Ovary (tissue), 3 donors: ENCODE measurements around the gene KLHL17.

Source experiments
- EP300 ChIP-seq: sonication (generic); formaldehyde crosslinking; IDR thresholded peaks from one replicate; pipeline ENCODE4 v1.6.1; 2017; ENCODE audit warnings: antibody characterized with exemption
- POLR2A ChIP-seq: fragments of 450-650 bp; IDR thresholded peaks from one replicate; pipeline ENCODE4 v1.6.1; 2017; ENCODE audit warnings: antibody characterized with exemption, mild to moderate bottlenecking, moderate library complexity
- TF ChIP-seq, protein P1 (sequence below), 3 donors: fragments of 450-650 bp in 2 of 3; fragments of 200-600 bp in 1 of 3; IDR thresholded peaks; one replicate each; pipeline versions ENCODE4 v1.5.1 to v1.8.0; 2016 to 2022; ENCODE audit warnings: antibody characterized with exemption in 3 of 3, mild to moderate bottlenecking in 1 of 3
- donor health status: DM: no; HTN: no; CAD: no.

DNA sequence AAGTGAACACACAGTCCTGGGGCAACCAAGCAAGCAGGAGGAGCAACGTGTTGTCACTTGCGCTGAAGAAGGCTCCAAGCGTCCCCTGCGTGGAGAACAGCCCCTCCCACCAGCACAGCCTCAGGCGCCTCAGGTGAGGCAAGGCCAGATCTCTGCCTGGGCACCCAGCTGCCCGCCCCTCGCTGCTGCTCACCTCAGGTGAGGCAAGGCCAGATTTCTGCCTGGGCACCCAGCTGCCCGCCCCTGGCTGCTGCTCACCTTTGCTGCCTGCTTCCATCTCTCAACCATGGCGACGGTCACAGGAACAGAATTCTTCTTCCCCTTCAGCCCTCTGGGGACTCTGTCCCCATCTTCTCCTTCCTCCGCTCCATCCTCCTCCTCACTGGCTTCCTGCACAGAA, 3.7 kb upstream of the KLHL17 start:
- TF ChIP-seq, protein P1, sequence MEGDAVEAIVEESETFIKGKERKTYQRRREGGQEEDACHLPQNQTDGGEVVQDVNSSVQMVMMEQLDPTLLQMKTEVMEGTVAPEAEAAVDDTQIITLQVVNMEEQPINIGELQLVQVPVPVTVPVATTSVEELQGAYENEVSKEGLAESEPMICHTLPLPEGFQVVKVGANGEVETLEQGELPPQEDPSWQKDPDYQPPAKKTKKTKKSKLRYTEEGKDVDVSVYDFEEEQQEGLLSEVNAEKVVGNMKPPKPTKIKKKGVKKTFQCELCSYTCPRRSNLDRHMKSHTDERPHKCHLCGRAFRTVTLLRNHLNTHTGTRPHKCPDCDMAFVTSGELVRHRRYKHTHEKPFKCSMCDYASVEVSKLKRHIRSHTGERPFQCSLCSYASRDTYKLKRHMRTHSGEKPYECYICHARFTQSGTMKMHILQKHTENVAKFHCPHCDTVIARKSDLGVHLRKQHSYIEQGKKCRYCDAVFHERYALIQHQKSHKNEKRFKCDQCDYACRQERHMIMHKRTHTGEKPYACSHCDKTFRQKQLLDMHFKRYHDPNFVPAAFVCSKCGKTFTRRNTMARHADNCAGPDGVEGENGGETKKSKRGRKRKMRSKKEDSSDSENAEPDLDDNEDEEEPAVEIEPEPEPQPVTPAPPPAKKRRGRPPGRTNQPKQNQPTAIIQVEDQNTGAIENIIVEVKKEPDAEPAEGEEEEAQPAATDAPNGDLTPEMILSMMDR (IDR thresholded peaks at IDR 0.05): no peak
- TF ChIP-seq POLR2A: no peak
- no peak for TF ChIP-seq EP300
